ENCODE results near the gene RRBP1.
A peak's percentile ranks its signal among the peaks of the same experiment; 100 is the strongest.
"Not testable (repeated sequence)": the region's sequence is repeated elsewhere in the genome, so short reads cannot be mapped to it uniquely, and the experiment has no call there.

The RRBP1 gene

DNA sequence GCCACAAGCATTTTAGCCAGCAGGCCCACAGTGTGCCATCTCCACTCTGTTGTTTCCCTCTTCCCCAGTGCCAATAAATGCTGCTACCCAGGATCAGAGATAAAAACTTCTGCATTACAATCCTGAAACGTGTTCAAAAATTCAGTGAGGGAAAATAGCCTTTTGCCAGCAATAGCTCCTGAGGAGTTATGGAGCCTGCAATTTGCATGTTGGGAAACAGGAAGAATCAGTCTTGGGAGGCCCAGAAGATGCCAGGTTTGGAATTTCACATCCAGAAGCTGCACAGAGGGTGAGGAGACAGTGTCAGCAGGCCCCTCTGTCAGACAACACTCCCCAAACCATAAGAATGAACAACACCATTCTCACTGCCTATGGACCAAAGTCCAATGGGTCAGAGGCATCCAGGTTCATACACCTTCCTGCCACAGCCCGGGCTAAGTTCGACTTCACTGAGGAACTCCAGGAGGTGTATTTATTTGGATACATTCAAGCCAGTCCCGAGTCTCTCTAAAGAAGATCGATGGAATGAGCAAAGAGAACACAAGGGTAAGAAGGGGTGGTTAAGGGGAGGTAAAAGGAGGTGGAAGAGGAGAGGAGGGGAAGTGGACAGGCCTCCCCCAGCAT, 20.8 kb downstream of the RRBP1 start:
- no peak for DNase-seq (ENCODE audit: low spot score)

DNA sequence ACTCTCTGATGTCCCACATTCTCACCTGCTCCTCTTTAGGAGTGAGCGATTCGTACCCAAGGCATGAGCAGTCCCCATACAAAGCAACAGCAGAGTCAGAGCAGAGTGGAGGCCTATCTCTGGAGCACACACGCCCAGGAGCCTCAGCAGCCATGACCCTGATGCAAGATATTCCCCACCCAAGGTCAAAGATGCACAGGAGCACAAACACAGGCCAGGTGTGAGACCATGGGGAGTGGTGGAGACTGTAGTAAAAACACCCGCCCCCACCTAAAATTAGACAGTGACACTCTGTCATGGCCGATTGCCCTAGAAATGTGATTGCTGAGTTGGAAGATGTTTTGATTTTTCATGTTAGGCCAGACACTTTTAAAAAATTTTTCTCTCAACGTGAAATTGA, 21.4 kb downstream of the RRBP1 start:
- DNase-seq (ENCODE audit: low spot score) = no peak

DNA sequence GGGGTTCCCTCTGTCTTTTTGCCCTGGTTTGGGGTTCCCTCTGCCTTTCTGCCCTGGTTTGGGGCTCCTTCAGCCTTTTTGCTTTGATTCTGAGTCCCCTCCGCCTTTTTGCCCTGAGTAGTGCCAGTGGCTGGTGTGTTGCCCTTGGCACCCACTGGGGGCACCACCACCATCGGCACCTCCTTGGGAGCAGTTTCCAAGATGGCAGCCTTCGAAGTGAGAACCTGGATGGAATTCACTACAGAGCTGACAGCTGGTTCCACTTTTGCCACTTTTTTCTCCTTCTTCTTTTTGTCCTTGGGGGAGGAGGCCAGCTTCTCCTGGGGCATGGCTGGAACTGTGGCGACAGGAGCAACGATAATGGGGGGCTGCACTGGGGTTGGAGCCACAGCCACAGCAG, 22.2 kb downstream of the RRBP1 start:
- no peak for DNase-seq (ENCODE audit: low spot score)

DNA sequence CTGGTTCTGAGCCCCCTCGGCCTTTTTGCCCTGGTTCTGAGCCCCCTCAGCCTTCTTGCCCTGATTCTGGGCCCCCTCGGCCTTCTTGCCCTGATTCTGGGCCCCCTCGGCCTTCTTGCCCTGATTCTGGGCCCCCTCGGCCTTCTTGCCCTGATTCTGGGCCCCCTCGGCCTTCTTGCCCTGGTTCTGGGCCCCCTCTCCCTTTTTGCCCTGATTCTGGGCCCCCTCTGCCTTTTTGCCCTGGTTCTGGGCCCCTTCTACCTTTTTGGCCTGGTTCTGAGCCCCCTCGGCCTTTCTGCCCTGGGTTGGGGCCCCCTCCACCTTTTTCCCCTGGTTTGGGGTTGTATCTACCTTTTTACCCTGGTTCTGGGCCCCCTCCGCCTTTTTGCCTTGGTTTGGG, 22.7 kb downstream of the RRBP1 start:
- not testable (repeated sequence) for DNase-seq (ENCODE audit: low spot score)

DNA sequence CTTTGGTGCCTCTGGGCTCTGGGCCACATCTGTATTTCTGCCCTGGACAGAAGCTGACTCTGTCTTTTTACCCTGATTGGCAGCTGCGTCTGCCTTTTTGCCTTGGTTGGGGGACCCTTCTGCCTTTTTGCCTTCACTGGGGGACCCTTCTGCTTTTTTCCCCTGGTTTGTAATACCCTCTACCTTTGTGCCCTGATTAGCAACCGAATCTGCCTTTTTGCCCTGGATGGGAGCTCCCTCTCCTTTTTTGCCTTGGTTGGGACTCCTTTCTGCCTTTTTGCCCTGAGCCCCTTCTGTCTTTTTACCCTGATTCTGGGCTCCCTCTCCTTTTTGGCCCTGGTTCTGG, 23.4 kb downstream of the RRBP1 start:
- DNase-seq (ENCODE audit: low spot score) = no peak

DNA sequence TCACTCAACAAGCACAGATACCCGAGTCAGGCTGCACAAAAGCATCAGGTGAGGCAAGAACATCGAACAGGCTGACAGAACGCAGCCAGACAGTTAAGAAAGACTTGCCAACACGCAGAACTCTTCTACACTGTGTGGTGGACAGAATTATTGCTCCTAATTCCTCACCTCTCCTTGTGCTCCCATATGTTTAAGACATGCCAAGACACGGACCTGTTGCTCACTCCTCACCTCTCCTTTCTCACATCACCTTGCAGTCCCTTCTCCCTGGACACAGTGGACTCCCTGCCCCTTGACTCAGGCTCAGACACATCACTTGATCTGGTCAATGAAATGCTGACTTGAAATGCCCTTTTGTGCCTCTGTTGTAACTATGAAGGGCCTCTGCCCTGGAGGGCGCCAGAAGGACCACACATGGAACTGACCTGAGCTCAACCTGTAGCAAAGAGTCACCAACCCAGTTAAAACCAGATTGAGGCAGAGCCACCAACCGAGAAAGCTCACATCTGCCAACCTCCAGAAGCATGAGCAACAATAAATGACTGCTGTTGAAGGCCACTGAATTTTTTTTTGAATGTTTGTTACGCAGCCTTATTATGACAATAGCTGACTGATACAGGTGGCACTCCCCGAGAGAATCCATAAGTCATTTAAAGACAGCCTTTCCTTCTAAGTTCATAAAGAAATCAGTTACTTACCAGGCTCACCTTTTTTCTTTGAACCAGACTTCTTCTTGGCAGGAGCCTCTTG, 24.0 kb downstream of the RRBP1 start:
- DNase-seq (ENCODE audit: low spot score) = no peak

DNA sequence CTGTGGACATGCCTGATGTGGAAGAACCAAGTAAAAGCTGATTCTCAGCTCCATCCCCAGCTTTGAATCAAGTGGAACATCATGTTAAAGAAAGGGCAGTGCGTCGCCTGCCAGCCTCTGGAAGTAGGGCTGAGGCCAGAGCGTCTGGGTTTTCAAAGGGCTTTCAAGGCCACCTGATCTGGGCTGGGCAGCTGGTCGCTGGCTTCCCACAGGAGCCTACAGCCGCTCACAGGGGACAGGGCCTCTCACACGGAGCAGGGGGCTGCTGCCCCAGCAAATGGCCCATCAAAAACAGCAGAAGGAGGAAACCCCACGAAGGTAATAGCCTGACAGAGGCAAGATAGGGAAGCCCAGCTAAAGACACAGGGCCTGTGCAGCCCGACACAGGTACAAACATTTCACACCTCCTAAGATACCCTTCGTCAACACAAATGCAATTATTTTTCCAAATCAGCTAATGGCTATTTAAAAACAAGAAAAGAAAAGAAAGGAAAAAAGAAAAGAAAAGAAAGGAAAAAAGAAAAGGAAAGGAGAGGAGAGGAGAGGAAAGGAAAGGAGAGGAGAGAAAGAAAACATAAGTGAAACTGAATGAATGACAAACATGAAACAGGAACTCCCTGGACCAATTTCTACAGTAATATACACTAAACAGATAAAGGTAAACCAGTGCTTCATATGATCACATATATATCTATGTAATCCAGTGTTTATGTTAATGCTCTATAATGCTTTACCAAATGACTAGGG, 24.8 kb downstream of the RRBP1 start:
- DNase-seq (ENCODE audit: low spot score) = no peak

DNA sequence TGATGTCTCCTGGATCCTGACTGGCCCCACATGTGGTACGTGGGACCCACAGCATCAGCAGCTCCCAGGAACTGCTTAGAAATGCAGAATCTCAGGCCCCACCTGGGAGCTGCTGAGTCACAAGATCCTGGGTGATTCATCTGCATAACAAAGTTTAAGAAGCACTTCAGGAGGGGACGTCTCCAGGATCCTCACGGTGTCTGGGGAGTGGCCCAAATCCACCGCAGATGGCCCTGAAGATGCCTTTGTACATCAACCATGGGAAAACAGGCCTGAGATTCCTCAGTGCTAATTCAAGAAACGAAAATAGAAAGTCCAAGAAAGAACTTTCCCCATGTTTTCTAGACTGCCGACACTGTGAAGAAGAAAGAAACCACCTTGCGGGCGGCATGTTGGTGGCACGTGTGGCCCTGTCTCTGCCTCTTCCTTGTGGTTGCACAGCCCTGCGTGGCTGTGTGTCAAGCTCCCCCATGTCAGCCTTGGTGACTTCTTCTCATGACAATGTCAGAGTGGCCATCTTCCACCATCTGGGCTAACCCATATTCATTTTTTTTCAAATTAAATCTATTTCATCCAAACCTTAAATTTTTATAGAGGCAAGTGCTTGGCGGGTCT, 26.1 kb downstream of the RRBP1 start:
- no peak for DNase-seq (ENCODE audit: low spot score)

DNA sequence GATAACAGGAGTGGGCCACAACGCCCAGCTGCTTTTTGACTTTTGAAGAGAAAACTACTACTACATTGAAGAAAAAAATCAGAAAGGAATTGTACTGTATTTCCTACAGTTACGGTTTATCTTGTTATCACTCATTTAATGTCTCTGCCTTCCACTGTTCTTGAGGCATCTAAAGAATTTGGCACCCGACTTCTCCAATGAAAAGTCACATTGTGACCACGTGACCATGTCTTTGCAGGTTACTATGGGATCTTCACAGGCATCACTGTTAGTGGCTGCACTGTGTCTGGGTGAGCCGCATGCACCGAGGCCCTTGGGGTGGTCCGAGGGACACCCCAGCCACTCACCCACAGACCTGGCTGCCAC, 26.8 kb downstream of the RRBP1 start:
- no peak for DNase-seq (ENCODE audit: low spot score)

DNA sequence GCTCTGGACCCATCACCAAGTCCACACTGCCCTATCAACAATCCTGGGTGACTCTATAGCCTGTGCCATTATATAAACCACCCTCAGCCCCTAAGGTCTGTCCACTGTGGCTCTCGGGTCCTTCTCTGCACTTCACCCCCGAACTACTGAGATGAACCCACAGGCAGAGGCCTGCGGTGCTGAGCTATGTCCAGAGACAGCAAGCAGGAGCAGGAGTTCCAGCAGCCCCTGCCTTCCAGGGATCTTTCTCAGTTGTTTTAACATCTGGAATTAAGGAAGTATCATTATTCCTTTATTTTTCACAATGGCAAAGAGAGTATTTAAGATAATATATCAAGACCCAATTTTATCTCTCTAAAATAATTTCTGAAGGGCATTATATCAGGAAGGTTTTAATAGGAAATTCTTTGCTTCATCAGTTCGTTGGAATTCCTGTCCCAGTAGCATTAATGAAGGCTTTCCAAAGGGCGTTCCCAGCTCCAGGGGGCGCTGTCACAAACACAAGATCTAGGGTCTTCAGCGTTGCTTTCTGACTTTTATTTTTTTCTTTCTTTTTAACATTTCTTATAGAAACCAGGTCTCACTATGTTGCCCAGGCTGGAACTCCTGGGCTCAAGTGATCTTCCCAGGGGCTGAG, 27.3 kb downstream of the RRBP1 start:
- no peak for DNase-seq (ENCODE audit: low spot score)

DNA sequence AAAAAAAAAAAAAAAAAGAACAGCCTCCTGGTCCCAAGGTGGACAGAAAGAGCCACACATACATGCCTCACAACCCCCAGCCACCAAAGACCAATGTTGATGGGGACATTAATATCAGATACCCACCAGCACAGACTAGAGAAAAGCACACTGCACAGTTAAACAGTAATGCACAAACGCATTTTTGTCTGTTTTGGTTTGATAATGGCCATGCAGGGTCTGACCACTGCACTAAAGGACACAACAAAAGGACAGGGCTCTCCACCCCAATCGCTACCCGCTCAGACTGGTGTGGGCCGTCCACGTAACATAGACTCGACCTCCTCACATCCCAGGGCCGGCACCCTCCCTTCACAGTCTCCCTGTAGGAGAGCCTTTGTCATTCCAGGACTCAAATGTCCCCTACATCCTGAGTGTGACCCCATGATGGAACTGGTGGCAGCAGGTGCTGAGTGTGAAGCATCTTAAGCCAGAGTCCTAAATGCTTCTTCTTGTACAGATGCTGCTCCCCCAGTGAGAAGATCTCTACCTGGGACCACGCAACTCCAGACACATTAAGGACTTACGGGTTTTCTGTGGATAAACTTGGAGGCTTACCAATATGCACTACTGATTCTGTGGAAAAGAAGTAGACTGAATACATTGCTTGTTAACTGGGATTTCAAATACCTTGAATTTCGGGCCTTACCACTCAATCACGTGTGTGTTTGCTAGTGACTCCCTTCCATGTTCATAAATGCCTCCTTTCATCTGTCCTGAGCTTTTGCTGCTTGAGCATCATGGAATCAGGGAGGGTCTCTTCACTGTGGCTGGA, 28.0 kb downstream of the RRBP1 start:
- DNase-seq (ENCODE audit: low spot score) = no peak

DNA sequence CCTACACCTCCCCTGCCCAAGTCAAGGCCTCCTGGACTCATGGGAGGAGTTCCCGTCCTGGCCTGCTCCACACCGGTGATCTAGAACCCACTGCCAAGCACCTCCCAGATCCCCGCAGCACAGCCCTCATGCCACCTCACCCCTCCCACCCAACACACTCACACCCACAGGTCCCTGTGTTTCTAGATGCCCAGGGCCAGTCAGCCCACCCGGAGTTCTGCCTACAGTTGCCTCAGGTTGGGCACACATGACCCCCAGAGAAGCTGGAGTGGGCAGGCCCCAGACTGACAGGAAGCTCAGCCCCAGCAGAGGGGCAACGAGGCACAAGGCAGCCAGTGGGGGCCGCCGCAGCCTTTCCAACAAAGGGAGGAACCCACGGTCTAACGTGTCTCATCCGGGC, 29.6 kb downstream of the RRBP1 start:
- no peak for DNase-seq (ENCODE audit: low spot score)

DNA sequence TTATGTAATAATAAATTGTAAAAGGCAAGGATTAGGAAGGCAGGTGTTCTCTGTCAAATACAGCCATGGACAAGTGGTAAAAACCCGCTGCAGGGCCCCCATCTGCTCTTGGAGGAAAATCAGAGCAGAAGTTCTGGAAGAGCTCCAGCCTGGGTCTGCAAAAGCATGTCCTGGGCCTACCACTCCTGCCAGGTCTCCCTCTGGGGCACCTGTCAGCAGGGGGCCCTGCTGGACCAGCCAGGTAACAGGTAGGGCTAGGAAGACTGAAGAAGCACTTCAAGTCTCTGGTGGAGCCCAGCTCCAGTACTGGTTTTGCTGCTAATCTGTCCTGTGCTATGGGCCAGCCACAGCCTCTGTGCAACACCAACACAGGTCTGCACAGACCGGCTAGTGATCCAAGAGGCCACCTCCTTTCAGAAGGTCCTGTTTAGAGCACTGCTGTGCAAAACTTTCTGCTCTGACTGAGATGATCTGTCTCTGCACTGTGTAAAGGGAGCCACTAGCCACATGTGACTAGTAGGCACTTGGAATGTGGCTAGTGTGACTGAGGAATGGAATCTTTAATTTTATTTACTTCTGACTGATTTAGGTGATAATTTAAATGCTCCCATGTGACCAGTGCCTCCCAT, 30.2 kb downstream of the RRBP1 start:
- no peak for DNase-seq (ENCODE audit: low spot score)

DNA sequence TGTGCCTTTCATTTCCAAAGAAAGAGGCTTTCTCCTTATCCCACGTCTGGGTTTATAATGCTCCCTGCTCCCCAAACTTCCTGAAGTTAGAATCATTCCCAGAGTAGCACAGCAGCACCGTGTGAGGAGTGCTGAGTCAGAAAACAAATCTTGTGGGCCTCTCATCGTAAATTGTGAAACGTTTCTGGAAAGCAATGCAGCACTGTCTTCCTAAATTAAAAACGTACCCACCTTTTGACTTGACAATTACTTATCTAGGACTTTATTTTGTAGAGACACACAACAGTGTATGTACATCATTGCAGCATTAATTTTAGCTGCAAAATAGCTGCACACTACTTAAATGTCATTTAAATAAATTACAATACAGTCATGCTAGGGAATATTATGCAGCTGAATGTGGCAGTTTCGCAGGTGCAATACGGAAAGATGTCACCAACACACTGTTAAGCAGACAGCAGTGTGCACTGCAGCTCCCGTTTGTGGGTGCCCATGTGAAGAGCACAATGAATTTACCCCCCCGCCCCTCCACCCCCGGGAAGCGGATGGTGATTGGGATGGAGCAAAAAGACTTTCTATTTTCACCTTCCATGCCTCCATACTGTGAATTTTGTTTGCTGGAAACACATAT, 30.8 kb downstream of the RRBP1 start:
- DNase-seq (ENCODE audit: low spot score) = no peak

DNA sequence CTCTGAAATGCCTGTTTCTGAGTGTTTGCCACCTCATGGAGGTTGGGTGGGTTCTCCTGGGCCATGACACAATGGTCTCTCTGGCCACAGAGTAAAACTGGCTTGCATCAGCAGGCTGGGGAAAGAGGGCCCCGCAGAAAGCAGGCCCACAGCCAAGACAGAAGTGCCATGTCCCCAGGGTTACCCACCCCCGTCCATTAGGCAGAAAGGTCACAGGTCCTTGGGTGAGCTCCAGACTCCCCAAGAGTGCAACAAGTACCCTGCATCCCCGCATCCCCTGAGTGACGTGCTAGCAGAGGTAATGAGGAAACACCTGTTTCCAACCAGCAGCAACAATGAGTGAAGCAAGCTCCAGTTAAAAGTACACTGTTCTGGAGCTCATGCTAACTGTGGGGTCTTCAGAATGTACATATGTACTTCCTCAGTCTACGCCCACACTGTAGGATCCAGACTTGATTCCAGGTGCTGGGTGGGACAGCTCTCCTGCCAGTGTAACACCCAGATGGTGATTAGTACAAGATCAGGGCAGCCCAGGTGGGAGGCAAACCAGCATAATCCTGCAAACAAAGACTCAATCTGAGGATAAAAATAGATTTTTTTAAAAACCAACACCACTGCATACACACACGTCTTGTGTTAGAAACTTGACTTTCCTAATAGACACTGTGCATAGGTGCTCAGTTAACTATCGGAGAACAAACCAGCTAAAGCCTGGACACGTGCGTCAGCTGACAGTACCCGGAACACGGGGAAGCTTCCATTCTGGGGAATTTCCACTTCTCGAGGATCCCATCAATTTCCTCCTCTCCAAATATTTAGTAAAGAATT, 31.5 kb downstream of the RRBP1 start:
- DNase-seq (ENCODE audit: low spot score) = no peak

DNA sequence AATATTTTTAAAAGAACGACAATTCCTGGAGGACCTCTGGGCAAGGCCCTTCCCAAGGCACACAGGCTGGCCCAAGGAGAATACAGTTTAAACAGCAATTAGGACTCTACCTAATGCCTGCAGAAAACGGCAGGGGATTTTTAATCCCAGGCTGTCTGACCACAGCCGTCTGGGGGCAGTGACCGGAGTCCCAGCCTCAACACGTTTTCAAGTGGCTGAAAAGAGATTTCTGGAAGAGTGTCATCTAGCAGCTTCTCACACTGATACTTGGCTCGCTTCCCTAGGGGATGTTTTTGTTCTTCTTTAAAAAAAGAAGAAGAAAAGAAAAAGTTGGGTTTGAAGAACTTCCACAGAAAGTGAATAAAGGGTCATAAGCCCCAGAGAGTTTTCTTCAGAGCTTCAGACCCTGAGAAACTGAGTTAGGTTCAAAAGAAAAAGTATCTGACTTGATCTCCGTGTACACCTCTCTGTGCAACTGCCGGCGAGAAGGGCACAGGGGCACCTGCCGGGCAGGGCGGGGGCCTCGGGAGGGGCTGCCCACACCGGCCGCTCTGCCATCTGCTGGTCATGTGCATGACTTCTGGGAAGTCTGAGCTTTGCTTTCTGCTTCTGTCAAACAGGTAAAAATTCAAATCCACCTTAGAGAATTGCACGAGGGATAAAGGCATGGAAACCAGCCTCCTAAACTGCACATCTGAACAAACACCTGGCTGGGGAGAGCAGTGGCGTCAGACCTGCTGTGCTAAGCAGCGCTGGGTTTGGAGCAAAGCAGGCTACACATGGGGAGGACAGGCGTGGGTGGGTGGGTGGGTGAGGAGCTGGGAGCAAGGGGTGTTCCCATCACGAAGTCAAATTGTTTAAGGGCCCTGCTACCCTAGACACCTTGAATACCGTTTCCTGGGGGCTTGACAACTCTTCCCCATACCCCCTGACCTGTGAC, 33.0 kb downstream of the RRBP1 start:
- DNase-seq (ENCODE audit: low spot score) = peak; percentile 20

DNA sequence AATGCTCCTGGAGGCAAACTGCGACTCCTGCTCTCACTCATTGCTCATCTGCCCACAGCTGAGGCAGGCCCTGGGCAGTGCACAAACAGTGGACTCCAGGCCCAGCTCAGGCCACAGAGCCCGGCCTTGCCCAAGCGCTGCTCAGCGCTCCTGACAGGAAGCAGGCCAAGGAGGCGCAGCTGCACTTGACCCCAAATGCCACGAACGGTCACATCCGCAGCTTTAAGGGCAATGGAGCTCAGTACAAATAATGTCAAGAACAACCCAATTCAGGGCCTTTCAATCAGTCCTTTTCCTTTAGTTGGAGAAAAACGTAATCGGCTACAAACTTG, 33.8 kb downstream of the RRBP1 start:
- no peak for DNase-seq (ENCODE audit: low spot score)

DNA sequence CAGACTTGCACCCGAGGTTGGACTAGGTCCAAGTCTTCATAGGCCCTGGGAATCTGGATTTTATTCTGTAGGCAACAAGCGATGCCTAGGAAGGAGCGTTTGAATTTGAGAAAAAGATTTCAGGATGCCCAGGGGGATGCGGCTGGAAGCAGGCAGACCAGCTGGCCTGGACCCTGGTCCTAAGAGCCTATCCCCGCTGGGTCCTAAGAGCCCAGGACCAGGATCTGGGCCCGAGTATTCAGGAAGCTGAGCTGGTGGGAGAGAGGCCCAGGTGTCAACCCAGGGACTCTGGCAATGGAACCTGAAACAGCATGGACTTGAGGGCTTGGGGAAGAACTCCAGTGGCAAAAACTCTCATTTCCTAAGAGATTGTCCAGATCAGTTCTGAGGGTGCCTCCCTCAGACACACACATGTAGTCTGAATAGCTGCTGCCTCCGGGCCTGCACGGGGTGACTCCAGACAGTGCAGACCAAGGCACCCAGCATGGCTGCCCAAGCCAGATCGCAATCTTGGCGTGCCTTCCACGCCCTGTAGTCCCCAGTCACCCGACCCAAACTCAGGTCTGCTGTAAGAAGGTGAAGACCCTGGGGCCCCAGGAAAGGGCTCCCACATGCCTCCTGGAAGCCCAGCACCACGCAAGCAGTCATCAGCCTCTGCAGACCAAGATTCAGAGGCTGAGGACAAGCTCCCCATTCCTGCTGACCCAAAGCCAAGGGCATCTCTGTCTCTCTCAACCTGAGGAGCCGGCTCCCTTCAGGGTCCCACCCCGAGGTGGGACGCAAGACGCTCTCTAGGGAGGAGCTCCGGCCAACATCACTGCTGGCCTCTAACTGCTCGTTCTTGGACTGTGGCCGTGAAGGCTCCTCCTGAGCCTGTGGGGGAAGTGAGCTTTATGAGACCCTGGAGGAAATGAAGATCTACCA, 34.4 kb downstream of the RRBP1 start:
- DNase-seq (ENCODE audit: low spot score) = no peak
